ENCODE results near the gene TLCD3B. TPM values are rescaled to one million over a fixed set of nuclear protein-coding genes. Genes with fewer than 3 reads are reported as not detected.

Gene TLCD3B
- total and polyA plus RNA-seq, 2 donors from 2014 or later: not detected

DNA sequence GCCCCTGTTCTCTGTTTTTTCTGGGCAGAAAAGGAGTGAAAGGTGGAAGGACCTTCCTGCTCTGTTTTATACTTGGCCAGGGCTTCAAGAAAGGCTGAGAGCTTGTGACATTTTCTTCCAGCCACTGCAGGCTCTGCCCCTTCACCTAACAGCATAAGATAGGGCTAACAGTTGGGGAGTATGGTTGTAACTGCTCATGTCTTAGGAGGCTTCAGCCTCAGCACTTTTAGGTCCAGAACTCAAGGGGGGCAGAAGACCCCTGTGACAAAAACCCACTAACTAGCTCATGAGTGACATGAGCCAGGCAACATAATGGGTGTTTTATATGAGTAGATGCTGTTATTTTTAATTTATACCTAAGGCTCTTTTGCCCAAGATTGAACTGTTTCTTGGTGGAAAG, 39.4 kb upstream of the TLCD3B start:
- Histone ChIP-seq H3K9me3 (ENCODE audit: control insufficient read depth in 2 of 3, insufficient read depth in 1 of 3, low read length in 3 of 3) (no peaks in the 10 kb centered on the region), H3K27ac (ENCODE audit: low read depth in 2 of 2, low read length in 2 of 2) (no peak overlapping the region), H3K4me3 (ENCODE audit: low read length in 3 of 3) (no peak overlapping the region), H3K9ac (ENCODE audit: low read length in 3 of 3) (no peak overlapping the region), H3K27me3 (ENCODE audit: control insufficient read depth, insufficient read depth, low read length) (no peaks in the 10 kb centered on the region), H3K4me1 (ENCODE audit: control insufficient read depth in 2 of 3, insufficient read depth in 2 of 3, low read depth in 1 of 3, low read length in 3 of 3) (peaks cover 0 to 29% (median 9%) of the 10 kb centered on the region in 3 donors), H3K36me3 (ENCODE audit: control insufficient read depth in 2 of 3, insufficient read depth in 3 of 3, low read length in 3 of 3) (peaks cover 11 to 52% (median 34%) of the 10 kb centered on the region in 3 donors)
- FAIRE-seq (no peak), DNase-seq (no peak)
- TF ChIP-seq, protein P1, sequence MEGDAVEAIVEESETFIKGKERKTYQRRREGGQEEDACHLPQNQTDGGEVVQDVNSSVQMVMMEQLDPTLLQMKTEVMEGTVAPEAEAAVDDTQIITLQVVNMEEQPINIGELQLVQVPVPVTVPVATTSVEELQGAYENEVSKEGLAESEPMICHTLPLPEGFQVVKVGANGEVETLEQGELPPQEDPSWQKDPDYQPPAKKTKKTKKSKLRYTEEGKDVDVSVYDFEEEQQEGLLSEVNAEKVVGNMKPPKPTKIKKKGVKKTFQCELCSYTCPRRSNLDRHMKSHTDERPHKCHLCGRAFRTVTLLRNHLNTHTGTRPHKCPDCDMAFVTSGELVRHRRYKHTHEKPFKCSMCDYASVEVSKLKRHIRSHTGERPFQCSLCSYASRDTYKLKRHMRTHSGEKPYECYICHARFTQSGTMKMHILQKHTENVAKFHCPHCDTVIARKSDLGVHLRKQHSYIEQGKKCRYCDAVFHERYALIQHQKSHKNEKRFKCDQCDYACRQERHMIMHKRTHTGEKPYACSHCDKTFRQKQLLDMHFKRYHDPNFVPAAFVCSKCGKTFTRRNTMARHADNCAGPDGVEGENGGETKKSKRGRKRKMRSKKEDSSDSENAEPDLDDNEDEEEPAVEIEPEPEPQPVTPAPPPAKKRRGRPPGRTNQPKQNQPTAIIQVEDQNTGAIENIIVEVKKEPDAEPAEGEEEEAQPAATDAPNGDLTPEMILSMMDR (IDR thresholded peaks at IDR 0.05; ENCODE audit: borderline replicate concordance, extremely low read depth, insufficient read depth): no peak
- intact Hi-C loops (cut with DNase I): no loop called here

DNA sequence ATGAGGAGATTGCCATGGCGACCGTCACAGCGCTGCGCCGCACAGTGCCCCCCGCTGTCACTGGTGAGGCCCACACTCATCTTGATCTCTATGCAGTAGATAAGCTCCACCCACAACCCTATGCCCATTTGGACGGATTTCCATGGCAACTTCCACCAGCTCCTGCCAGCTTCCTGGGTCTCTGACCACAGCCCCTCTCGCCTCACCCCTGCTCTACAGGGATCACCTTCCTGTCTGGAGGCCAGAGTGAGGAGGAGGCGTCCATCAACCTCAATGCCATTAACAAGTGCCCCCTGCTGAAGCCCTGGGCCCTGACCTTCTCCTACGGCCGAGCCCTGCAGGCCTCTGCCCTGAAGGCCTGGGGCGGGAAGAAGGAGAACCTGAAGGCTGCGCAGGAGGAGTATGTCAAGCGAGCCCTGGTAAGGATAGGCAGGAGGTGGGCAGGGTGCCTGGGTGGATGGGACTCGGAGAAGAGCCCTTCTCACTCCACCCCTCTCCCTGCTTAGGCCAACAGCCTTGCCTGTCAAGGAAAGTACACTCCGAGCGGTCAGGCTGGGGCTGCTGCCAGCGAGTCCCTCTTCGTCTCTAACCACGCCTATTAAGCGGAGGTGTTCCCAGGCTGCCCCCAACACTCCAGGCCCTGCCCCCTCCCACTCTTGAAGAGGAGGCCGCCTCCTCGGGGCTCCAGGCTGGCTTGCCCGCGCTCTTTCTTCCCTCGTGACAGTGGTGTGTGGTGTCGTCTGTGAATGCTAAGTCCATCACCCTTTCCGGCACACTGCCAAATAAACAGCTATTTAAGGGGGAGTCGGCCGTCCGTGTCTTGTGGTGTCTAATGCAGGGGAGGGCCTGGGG, 38.8 kb upstream of the TLCD3B start:
- Histone ChIP-seq H3K4me1 (ENCODE audit: control insufficient read depth in 2 of 3, insufficient read depth in 2 of 3, low read depth in 1 of 3, low read length in 3 of 3) (peaks cover 0 to 29% (median 9%) of the 10 kb centered on the region in 3 donors), H3K36me3 (ENCODE audit: control insufficient read depth in 2 of 3, insufficient read depth in 3 of 3, low read length in 3 of 3) (peaks cover 11 to 52% (median 34%) of the 10 kb centered on the region in 3 donors), H3K4me3 (ENCODE audit: low read length in 3 of 3) (peak overlapping the region in 1 of 3 donors; percentile 12), H3K9ac (ENCODE audit: low read length in 3 of 3) (no peak overlapping the region), H3K27me3 (ENCODE audit: control insufficient read depth, insufficient read depth, low read length) (no peaks in the 10 kb centered on the region), H3K9me3 (ENCODE audit: control insufficient read depth in 2 of 3, insufficient read depth in 1 of 3, low read length in 3 of 3) (no peaks in the 10 kb centered on the region), H3K27ac (ENCODE audit: low read depth in 2 of 2, low read length in 2 of 2) (no peak overlapping the region)
- FAIRE-seq (no peak), DNase-seq (no peak)
- intact Hi-C loops (cut with DNase I): no loop called here
- TF ChIP-seq, protein P1 (IDR thresholded peaks at IDR 0.05; ENCODE audit: borderline replicate concordance, extremely low read depth, insufficient read depth): no peak

DNA sequence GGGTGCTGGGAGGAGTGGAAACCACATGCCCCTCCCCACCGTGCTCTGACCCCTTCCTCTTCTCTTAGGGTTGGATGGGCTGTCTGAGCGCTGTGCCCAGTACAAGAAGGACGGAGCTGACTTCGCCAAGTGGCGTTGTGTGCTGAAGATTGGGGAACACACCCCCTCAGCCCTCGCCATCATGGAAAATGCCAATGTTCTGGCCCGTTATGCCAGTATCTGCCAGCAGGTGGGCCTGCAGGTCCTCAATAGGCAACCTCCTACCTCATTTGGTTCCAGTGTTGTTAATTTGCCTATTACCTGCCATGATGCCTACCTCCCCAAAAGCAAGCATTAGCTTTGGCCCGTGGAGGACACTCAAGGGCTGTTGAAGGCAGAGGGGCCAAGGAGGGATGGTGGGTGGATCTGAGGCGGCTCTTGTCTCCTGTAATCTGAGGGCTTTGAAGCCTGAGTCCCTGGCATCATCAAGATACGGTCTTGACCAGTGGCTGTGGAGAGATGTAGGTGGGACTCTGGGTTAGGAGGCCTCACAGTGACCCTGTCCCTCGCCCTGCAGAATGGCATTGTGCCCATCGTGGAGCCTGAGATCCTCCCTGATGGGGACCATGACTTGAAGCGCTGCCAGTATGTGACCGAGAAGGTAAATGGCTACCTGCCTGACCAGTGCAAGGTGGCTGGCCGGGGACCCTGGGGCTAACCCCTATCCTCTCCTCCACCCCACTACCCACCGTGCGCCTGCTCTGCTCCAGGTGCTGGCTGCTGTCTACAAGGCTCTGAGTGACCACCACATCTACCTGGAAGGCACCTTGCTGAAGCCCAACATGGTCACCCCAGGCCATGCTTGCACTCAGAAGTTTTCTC, 37.9 kb upstream of the TLCD3B start:
- peak in 1 of 5 donors; percentile 38 for DNase-seq
- no peaks in the 10 kb centered on the region for H3K9me3 ChIP-seq (ENCODE audit: control insufficient read depth in 2 of 3, insufficient read depth in 1 of 3, low read length in 3 of 3)
- H3K9ac ChIP-seq (ENCODE audit: low read length in 3 of 3): peak overlapping the region in 1 of 3 donors; percentile 42
- peak overlapping the region in 1 of 2 donors; percentile 32 for H3K27ac ChIP-seq (ENCODE audit: low read depth in 2 of 2, low read length in 2 of 2)
- peak overlapping the region in 1 of 3 donors; percentile 12 for H3K4me3 ChIP-seq (ENCODE audit: low read length in 3 of 3)
- intact Hi-C loops (cut with DNase I): no loop called here
- peaks cover 11 to 52% (median 34%) of the 10 kb centered on the region in 3 donors for H3K36me3 ChIP-seq (ENCODE audit: control insufficient read depth in 2 of 3, insufficient read depth in 3 of 3, low read length in 3 of 3)
- no peaks in the 10 kb centered on the region for H3K27me3 ChIP-seq (ENCODE audit: control insufficient read depth, insufficient read depth, low read length)
- TF ChIP-seq, protein P1 (IDR thresholded peaks at IDR 0.05; ENCODE audit: borderline replicate concordance, extremely low read depth, insufficient read depth): peak; percentile 15
- H3K4me1 ChIP-seq (ENCODE audit: control insufficient read depth in 2 of 3, insufficient read depth in 2 of 3, low read depth in 1 of 3, low read length in 3 of 3): peaks cover 0 to 32% (median 9%) of the 10 kb centered on the region in 3 donors
- no peak for FAIRE-seq

Measured in kidney (tissue), 14 donors.